ENCODE data around the gene ST6GALNAC1. TPM values are rescaled to one million over a fixed set of nuclear protein-coding genes. Genes with fewer than 3 reads are reported as not detected.

Gene ST6GALNAC1
- total and polyA plus RNA-seq, 2 of the 13 experiments (the other 11 are each of a cell fraction or from before 2014, with no cell fraction given), result not detected

- TF ChIP-seq ZNF687 (CRISPR knock-in tag; IDR thresholded peaks at IDR 0.05) (peak; percentile 99), ZBTB40 (IDR thresholded peaks at IDR 0.05) (peak; percentile 75), ZBTB40 (CRISPR knock-in tag; IDR thresholded peaks at IDR 0.05) (peak; percentile 93), REL (CRISPR knock-in tag; conservative IDR thresholded peaks at IDR 0.05) (no peak), ZNF704 (CRISPR knock-in tag; IDR thresholded peaks at IDR 0.05; ENCODE audit: borderline replicate concordance) (peak; percentile 60; the same call in 1 of the 2 replicates), SIX1 (CRISPR knock-in tag; IDR thresholded peaks at IDR 0.05; ENCODE audit: borderline replicate concordance) (no peak), ZBED4 (CRISPR knock-in tag; IDR thresholded peaks at IDR 0.05; ENCODE audit: borderline replicate concordance) (peak; percentile 92), ZNF24 (IDR thresholded peaks at IDR 0.05) (no peak), KLF6 (CRISPR knock-in tag; IDR thresholded peaks at IDR 0.05) (peak; percentile 39; the same call in 1 of the 2 replicates)
These were observed 27.8 kb upstream of the ST6GALNAC1 start (continued) for GRCh38 chr17:76671123-76671911.

Data from HepG2 (cell line).